Lower lobe of right lung (tissue), 2 donors: ENCODE data around the gene MYOM1. TPM values are rescaled to one million over a fixed set of nuclear protein-coding genes. Genes with fewer than 3 reads are reported as not detected.
"Not testable (repeated sequence)": the region's sequence is repeated elsewhere in the genome, so short reads cannot be mapped to it uniquely, and the experiment has no call there.

Experiments used
- ATAC-seq, 2 donors: fragments of 200-7000 bp; cut with Tn5 transposase; one replicate each; pipeline ENCODE4 v1.9.1; 2020 to 2022; ENCODE audit warnings: mild to moderate bottlenecking in 2 of 2, moderate library complexity in 2 of 2
- DNase-seq: peaks from one replicate; pipeline ENCODE4 v3.0.0-alpha.2; 2020
- H3K27ac ChIP-seq: fragments of 200-600 bp; one replicate; pipeline ENCODE4 v1.8.0; 2022
- H3K27me3 ChIP-seq: fragments of 200-600 bp; one replicate; pipeline ENCODE4 v1.8.0; 2022; ENCODE audit warnings: low read depth
- H3K36me3 ChIP-seq: fragments of 200-600 bp; one replicate; pipeline ENCODE4 v1.8.0; 2022; ENCODE audit warnings: mild to moderate bottlenecking
- H3K4me1 ChIP-seq: fragments of 200-600 bp; one replicate; pipeline ENCODE4 v1.8.0; 2022
- H3K4me3 ChIP-seq: fragments of 200-600 bp; one replicate; pipeline ENCODE4 v1.8.0; 2022; ENCODE audit warnings: mild to moderate bottlenecking
- H3K9me3 ChIP-seq: fragments of 200-600 bp; one replicate; pipeline ENCODE4 v1.8.0; 2022
- CTCF ChIP-seq: fragments of 200-600 bp; IDR thresholded peaks from one replicate; pipeline ENCODE4 v1.8.0; 2022; ENCODE audit warnings: antibody characterized with exemption, mild to moderate bottlenecking
- intact Hi-C: fragments of 100-400 bp; cut with DNase I; formaldehyde crosslinking; loops from one replicate; pipeline ENCODE4 v1.11.0; 2022
- total RNA-seq: library from RNA; stranded (reverse); fragmentation: NEBNext Ultra II Directional; extraction: Animal tissue kit (Norgen Biotek cat#: 25700); gene quantifications from one replicate; pipeline ENCODE4 v1.2.1, GENCODE V29; 2021
- donor health status: DM: no; HTN: yes; CAD: no; lungs with severe emphysema.

The MYOM1 gene
- total RNA-seq, 1 donor from 2014 or later, result 5.0 TPM

DNA sequence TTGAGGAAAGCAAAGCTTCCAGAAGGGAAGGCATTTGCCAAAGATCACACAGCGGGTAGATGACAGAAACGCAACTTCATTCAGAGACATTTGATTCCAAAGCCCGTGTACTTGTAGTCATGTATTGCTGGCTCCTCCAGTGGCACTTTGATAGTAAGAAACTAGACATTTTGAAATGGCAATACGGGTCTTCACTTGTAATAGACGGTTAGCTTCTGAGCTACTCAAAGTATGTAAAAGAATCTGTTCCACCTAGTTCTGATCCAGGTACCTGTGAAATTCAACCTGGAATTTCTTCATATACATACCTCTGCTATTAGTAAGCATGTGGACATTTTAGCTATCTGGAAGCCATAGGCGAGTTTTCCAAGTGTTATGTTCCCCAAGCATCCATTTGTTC is 1.7 kb upstream of the MYOM1 start:
- Histone ChIP-seq H3K36me3 (no peaks in the 10 kb centered on the region), H3K27me3 (no peaks in the 10 kb centered on the region), H3K9me3 (no peaks in the 10 kb centered on the region), H3K27ac (no peak overlapping the region), H3K4me1 (no peaks in the 10 kb centered on the region), H3K4me3 (no peak overlapping the region)
- ATAC-seq (no peak), DNase-seq (no peak)
- intact Hi-C loops, result no loop called here
- TF ChIP-seq CTCF, result no peak

GRCh38 chr18:3220868-3221267 is 1.1 kb upstream of the MYOM1 start:
- ATAC-seq, H3K9me3 ChIP-seq, intact Hi-C loops, H3K36me3 ChIP-seq, H3K27me3 ChIP-seq, H3K4me3 ChIP-seq, H3K4me1 ChIP-seq, DNase-seq, H3K27ac ChIP-seq: not testable (repeated sequence)

- intact Hi-C loops, result no loop called here
- no peak for TF ChIP-seq CTCF
- H3K27ac ChIP-seq, result no peak overlapping the region
- H3K4me1 ChIP-seq, result no peaks in the 10 kb centered on the region
- ATAC-seq (no peak), DNase-seq (no peak)
- no peaks in the 10 kb centered on the region for H3K27me3 ChIP-seq
- H3K4me3 ChIP-seq, result no peak overlapping the region
- H3K36me3 ChIP-seq, result no peaks in the 10 kb centered on the region
- H3K9me3 ChIP-seq, result no peaks in the 10 kb centered on the region
Measured at GRCh38 chr18:3219241-3219630, 532 bp downstream of the MYOM1 start.

- no peak for TF ChIP-seq CTCF
- Histone ChIP-seq H3K36me3 (no peaks in the 10 kb centered on the region), H3K9me3 (no peaks in the 10 kb centered on the region), H3K27ac (no peak overlapping the region), H3K4me3 (no peak overlapping the region), H3K27me3 (no peaks in the 10 kb centered on the region), H3K4me1 (no peaks in the 10 kb centered on the region)
- intact Hi-C loops, result no loop called here
- ATAC-seq, result no peak
- no peak for DNase-seq
Measured at GRCh38 chr18:3218819-3219218, 949 bp downstream of the MYOM1 start.

DNA sequence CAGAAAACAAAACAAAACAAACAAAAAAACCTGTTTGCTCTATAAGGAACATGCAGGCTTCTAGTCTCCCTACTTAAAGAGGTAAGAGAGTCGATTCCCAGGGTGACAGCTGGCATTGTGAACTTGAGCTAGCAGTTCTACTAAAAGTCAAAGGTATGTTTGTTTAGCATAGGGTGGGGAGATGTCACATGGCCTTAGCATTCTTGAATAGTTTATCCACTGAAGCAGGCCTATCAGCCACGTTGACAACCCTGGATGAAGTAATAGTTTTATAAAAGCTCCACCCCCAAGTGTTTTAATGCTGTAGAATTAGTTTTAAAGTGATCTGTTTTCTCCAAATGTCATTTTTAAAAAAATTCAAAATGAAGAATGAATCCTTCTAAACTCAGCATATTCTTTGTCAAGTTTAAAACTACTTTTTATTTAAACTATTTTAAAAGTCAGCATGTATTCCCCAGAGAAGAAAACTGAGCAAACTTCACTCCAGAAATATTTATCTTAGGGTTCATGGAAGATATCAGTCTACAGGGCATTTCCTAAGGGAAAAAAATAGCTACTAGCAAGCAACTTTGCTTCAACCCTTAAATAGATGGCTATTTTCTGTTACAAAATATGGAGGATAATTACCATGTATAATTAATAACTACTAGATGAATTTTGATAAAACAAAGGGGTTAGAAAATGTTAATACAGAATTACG is 1.7 kb downstream of the MYOM1 start:
- ATAC-seq (peak; percentile 57 to 59), DNase-seq (no peak)
- Histone ChIP-seq H3K27me3 (no peaks in the 10 kb centered on the region), H3K4me3 (no peak overlapping the region), H3K4me1 (no peaks in the 10 kb centered on the region), H3K27ac (no peak overlapping the region), H3K9me3 (no peaks in the 10 kb centered on the region), H3K36me3 (no peaks in the 10 kb centered on the region)
- intact Hi-C loops, result no loop called here
- TF ChIP-seq CTCF, result no peak

GRCh38 chr18:3216987-3217386 is 2.8 kb downstream of the MYOM1 start:
- TF ChIP-seq CTCF, result no peak
- Histone ChIP-seq H3K4me1 (no peaks in the 10 kb centered on the region), H3K36me3 (no peaks in the 10 kb centered on the region), H3K27me3 (no peaks in the 10 kb centered on the region), H3K9me3 (no peaks in the 10 kb centered on the region), H3K4me3 (no peak overlapping the region), H3K27ac (no peak overlapping the region)
- no peak for DNase-seq
- no peak for ATAC-seq
- intact Hi-C loops, result no loop called here
